ENCODE measurements around the gene PCDHAC2.

PCDHAC2 gene

GRCh38 chr5:140996060-140996459 lies 29.8 kb downstream of the PCDHAC2 start:
- ATAC-seq (ENCODE audit: low read depth) (peak; percentile 38; the same call in 1 of the 3 replicates), DNase-seq (ENCODE audit: low spot score) (no peak)
- TF ChIP-seq, protein P1, sequence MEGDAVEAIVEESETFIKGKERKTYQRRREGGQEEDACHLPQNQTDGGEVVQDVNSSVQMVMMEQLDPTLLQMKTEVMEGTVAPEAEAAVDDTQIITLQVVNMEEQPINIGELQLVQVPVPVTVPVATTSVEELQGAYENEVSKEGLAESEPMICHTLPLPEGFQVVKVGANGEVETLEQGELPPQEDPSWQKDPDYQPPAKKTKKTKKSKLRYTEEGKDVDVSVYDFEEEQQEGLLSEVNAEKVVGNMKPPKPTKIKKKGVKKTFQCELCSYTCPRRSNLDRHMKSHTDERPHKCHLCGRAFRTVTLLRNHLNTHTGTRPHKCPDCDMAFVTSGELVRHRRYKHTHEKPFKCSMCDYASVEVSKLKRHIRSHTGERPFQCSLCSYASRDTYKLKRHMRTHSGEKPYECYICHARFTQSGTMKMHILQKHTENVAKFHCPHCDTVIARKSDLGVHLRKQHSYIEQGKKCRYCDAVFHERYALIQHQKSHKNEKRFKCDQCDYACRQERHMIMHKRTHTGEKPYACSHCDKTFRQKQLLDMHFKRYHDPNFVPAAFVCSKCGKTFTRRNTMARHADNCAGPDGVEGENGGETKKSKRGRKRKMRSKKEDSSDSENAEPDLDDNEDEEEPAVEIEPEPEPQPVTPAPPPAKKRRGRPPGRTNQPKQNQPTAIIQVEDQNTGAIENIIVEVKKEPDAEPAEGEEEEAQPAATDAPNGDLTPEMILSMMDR (IDR thresholded peaks at IDR 0.05; ENCODE audit: poor library complexity, severe bottlenecking), result no peak
- no peaks in the 10 kb centered on the region for H3K36me3 ChIP-seq (ENCODE audit: low read depth)
- no peak overlapping the region for H3K4me3 ChIP-seq (ENCODE audit: severe bottlenecking)
- H3K4me1 ChIP-seq (ENCODE audit: insufficient read depth, poor library complexity, severe bottlenecking), result peaks cover 22% of the 10 kb centered on the region
- no peak overlapping the region for H3K27ac ChIP-seq (ENCODE audit: poor library complexity, severe bottlenecking)
- H3K27me3 ChIP-seq (ENCODE audit: insufficient read depth, poor library complexity, severe bottlenecking), result no peaks in the 10 kb centered on the region
- no peaks in the 10 kb centered on the region for H3K9me3 ChIP-seq (ENCODE audit: severe bottlenecking)

DNA sequence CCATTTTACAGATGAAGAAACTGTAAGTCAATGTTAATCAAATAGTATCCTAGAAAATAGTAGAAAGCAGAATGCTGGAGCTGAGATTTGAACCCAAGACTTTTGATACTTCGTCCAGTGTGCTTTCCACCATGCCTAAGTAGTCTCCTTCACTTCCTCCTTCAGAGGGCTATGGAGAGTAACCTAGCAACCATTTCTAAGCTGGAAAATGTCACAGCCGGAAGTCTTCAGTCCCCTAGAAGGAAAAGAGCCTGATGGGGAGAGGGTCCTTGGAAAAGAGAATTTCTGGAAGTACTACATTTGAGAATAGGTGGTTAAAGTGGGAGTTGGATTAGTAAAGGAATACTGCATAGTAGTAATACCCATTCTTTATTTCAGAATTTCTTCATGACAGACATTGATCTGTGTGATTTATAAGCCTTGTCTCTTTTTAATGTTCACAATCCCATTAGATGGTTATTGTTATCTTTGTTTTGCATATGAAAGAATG lies 32.7 kb downstream of the PCDHAC2 start:
- no peak for ATAC-seq (ENCODE audit: low read depth)
- H3K4me3 ChIP-seq (ENCODE audit: severe bottlenecking), result no peak overlapping the region
- no peak overlapping the region for H3K27ac ChIP-seq (ENCODE audit: poor library complexity, severe bottlenecking)
- H3K9me3 ChIP-seq (ENCODE audit: severe bottlenecking), result no peaks in the 10 kb centered on the region
- peaks cover 46% of the 10 kb centered on the region for H3K4me1 ChIP-seq (ENCODE audit: insufficient read depth, poor library complexity, severe bottlenecking)
- H3K27me3 ChIP-seq (ENCODE audit: insufficient read depth, poor library complexity, severe bottlenecking), result no peaks in the 10 kb centered on the region
- DNase-seq (ENCODE audit: low spot score), result no peak
- H3K36me3 ChIP-seq (ENCODE audit: low read depth), result no peaks in the 10 kb centered on the region
- TF ChIP-seq, protein P1 (IDR thresholded peaks at IDR 0.05; ENCODE audit: poor library complexity, severe bottlenecking), result no peak

GRCh38 chr5:141001446-141001843 lies 35.2 kb downstream of the PCDHAC2 start:
- Histone ChIP-seq H3K27ac (ENCODE audit: poor library complexity, severe bottlenecking) (peak overlapping the region; percentile 97), H3K36me3 (ENCODE audit: low read depth) (no peaks in the 10 kb centered on the region), H3K4me1 (ENCODE audit: insufficient read depth, poor library complexity, severe bottlenecking) (peaks cover 38% of the 10 kb centered on the region), H3K27me3 (ENCODE audit: insufficient read depth, poor library complexity, severe bottlenecking) (no peaks in the 10 kb centered on the region), H3K4me3 (ENCODE audit: severe bottlenecking) (peak overlapping the region; percentile 23), H3K9me3 (ENCODE audit: severe bottlenecking) (no peaks in the 10 kb centered on the region)
- TF ChIP-seq, protein P1 (IDR thresholded peaks at IDR 0.05; ENCODE audit: poor library complexity, severe bottlenecking), result no peak
- DNase-seq (ENCODE audit: low spot score) (peak; percentile 93), ATAC-seq (ENCODE audit: low read depth) (peak; percentile 43)

DNA sequence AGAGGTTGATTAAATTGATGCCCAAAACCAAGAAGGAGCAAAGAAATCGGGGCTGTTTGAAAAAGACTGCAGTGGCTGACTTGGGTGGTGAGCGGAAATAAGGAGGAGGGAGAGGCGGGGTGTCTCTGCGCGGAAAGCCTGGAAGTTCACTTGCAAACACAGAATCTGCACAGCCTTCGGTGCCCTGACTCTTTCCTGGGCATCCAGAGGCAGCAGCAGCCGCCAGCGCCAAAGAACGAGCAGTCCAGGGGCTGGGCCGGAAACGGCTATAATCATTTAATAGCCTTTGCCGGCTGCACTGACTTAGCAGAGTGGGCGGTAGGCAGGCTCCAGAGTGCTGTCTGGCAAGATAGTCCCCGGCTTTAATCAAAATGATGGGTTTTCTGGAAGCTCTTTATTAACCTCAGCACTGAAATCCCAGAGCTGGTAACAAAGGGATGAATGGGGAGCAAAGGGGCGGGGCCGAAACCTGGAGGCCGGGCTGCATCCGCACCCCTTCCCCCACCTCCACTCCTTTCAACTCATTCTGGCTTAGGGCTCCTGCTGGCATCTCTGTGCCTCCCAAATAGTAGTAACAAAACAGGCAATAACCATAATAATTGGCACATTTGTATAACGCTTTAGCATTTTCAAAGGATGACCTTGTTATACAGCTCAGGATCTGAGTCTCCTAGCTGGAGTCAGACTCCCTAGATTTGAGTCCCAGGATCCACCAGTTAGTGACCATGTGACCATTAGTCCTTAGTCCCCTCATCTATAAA lies 35.7 kb downstream of the PCDHAC2 start:
- TF ChIP-seq, protein P1 (IDR thresholded peaks at IDR 0.05; ENCODE audit: poor library complexity, severe bottlenecking), result no peak
- Histone ChIP-seq H3K4me3 (ENCODE audit: severe bottlenecking) (peak overlapping the region; percentile 23), H3K4me1 (ENCODE audit: insufficient read depth, poor library complexity, severe bottlenecking) (peaks cover 37% of the 10 kb centered on the region), H3K27ac (ENCODE audit: poor library complexity, severe bottlenecking) (peak overlapping the region; percentile 97), H3K27me3 (ENCODE audit: insufficient read depth, poor library complexity, severe bottlenecking) (no peaks in the 10 kb centered on the region), H3K36me3 (ENCODE audit: low read depth) (no peaks in the 10 kb centered on the region), H3K9me3 (ENCODE audit: severe bottlenecking) (no peaks in the 10 kb centered on the region)
- ATAC-seq (ENCODE audit: low read depth) (peak; percentile 40), DNase-seq (ENCODE audit: low spot score) (peak; percentile 80)

GRCh38 chr5:141002605-141002965 lies 36.3 kb downstream of the PCDHAC2 start:
- H3K4me1 ChIP-seq (ENCODE audit: insufficient read depth, poor library complexity, severe bottlenecking), result peaks cover 37% of the 10 kb centered on the region
- DNase-seq (ENCODE audit: low spot score) (no peak), ATAC-seq (ENCODE audit: low read depth) (no peak)
- no peaks in the 10 kb centered on the region for H3K36me3 ChIP-seq (ENCODE audit: low read depth)
- peak overlapping the region; percentile 97 for H3K27ac ChIP-seq (ENCODE audit: poor library complexity, severe bottlenecking)
- no peaks in the 10 kb centered on the region for H3K27me3 ChIP-seq (ENCODE audit: insufficient read depth, poor library complexity, severe bottlenecking)
- no peaks in the 10 kb centered on the region for H3K9me3 ChIP-seq (ENCODE audit: severe bottlenecking)
- no peak overlapping the region for H3K4me3 ChIP-seq (ENCODE audit: severe bottlenecking)
- TF ChIP-seq, protein P1 (IDR thresholded peaks at IDR 0.05; ENCODE audit: poor library complexity, severe bottlenecking), result no peak
